Forelimb muscle (tissue), 1 donor: ENCODE results near the gene RBL2. TPM values are rescaled to one million over a fixed set of nuclear protein-coding genes. Genes with fewer than 3 reads are reported as not detected.
"Not testable (repeated sequence)": the region's sequence is repeated elsewhere in the genome, so short reads cannot be mapped to it uniquely, and the experiment has no call there.

Source experiments
- DNase-seq: peaks from one replicate; pipeline ENCODE4 v3.0.0-alpha.2; 2013; ENCODE audit warnings: low read depth
- polyA plus RNA-seq: library from polyadenylated mRNA; unstranded; fragments of 120-200 nt; gene quantifications from one replicate; pipeline ENCODE4 v1.2.1, GENCODE V29; 2013; ENCODE audit not compliant: insufficient read length

The RBL2 gene
- polyA plus RNA-seq, 1 donor: 52.7 TPM

GRCh38 chr16:53539346-53539745 lies 105.1 kb downstream of the RBL2 start:
- DNase-seq: not testable (repeated sequence)

GRCh38 chr16:53539759-53540718 lies 105.8 kb downstream of the RBL2 start:
- DNase-seq: not testable (repeated sequence)

Other genes with a start within 250 kb of the RBL2 start
- 48.2 TPM for gene AKTIP, start 68.7 kb downstream of the RBL2 start, polyA plus RNA-seq